ENCODE measurements around the gene MAP1B.

The MAP1B gene

DNA sequence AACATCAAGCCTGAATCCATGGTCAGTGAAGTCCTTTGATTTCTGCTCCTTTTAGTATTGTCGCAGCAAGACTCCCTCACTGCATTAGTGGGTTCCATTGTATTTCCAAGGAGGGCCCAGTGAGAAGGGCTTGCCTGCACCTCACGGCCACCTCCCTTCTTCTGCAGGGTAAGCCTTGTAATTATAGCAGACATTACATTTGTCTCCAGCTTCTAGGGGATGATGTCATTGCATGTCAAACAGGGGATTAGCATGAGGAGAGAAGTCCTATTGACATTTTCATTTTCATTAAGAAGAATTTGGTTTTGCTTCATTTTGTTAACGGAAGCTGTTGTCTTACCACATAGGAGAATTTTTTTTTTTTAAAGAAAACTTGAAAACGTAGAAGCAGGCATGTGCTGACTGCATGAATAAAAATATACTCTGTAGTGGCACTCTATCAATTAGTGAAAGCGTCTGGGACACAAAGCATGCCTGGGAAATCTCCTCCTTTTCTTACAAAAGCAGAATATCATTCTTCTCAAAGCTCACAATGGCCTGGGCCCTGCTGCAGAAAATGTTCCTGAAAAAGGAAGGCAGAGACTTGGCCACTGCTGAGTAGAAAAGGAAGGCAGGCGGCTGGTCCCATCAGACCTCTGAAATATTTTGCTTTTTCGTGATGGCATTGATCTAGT is 27.1 kb downstream of the MAP1B start:
- DNase-seq, result no peak

- DNase-seq, result no peak
These were observed 30.6 kb downstream of the MAP1B start for GRCh38 chr5:72137826-72138409.

DNA sequence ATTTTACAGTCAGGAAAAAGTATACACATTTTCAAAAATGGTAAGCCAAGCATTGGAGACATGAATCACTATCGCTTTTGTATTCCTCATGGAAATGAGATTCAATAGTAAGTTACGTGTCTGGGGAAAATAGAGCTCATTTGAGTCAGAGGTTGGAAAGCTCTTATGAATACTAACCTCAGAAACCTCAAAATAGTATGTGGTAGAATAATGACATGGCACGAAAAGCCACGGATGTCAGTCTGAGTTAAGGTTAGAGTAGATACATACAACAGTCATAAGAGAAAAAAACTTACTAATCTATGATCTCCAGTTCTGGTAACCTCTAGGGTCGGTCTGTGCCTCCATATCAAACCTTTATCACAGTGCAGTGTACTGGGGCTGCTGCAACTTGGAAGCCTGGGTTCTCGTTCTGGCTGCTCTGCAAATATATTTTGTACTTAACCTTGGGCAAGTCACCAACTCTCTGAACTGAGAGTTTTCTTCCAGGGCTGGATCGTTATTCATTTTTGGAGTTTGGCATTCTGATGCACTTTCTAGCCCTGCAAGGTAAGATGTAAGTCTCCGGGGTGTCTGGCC is 31.8 kb downstream of the MAP1B start:
- no peak for DNase-seq

- no peak for DNase-seq
These were observed 33.4 kb downstream of the MAP1B start for GRCh38 chr5:72140711-72141110.

GRCh38 chr5:72141440-72142355 is 34.4 kb downstream of the MAP1B start:
- DNase-seq, result no peak

GRCh38 chr5:72144762-72145161 is 37.5 kb downstream of the MAP1B start:
- DNase-seq, result no peak

DNA sequence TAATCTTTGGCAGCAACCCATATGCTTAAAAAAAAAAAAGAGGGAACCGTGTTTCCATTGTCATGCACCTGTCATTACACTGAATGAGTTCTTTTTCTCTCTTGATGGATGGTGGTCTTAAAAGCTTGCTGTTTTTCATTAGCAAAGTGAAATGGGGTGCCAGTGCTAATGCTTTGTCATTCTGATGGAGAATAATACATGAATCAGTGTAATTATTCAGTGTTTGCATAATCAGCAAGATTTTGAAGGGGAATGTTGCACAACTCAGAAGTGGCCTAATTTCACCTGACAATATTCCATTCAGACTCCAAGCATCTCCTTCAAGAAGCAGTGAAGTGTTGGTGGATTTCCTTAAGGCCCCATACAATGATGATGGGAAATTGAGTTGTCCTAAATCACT is 38.1 kb downstream of the MAP1B start:
- DNase-seq, result no peak

DNA sequence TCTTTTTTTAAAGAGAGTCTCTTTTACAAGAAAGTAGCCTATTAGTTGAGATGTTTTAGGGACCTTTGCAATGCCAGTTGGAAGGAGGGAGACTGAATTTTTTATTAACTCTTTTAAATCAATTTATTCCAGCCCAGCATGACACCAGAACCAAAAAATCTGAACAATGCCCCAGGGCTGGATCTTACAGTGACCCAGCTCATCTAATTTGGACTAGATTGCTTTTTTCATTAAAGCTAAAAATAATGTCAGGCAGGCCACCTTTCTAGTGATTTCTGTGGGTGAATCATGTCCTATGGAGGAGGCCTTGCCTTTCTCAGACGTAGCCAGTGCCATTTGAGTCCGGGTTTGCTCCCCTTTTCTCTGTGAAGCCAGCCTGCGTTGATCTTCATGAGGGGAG is 38.8 kb downstream of the MAP1B start:
- no peak for DNase-seq

GRCh38 chr5:72147569-72147968 is 40.3 kb downstream of the MAP1B start:
- no peak for DNase-seq

- no peak for DNase-seq
These were observed 42.5 kb downstream of the MAP1B start for GRCh38 chr5:72149742-72150141.

- DNase-seq, result no peak
These were observed 43.9 kb downstream of the MAP1B start for GRCh38 chr5:72151169-72151568.

DNA sequence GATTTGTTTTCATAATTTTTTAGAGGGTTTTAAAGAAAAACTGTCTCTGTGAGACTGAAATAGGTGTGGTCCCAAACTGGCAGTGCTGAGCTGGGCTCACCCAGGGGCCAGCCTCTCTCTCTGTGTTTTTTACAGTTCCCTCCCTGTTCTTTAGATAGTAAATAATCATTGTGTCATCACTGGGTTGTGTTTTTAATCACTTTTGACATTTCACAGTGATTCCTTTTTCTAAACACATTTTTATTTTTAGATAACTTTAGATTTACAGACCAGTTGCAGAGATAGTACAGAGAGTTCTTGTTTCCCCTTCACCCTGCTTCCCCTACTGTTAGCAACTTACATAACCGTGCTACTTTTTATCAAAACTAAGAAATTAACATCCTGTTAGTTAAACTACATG is 44.4 kb downstream of the MAP1B start:
- no peak for DNase-seq

GRCh38 chr5:72152545-72152944 is 45.3 kb downstream of the MAP1B start:
- DNase-seq, result no peak

GRCh38 chr5:72153551-72153950 is 46.3 kb downstream of the MAP1B start:
- DNase-seq, result no peak

GRCh38 chr5:72154076-72154756 is 46.9 kb downstream of the MAP1B start:
- DNase-seq, result no peak

- DNase-seq, result no peak
These were observed 49.8 kb downstream of the MAP1B start for GRCh38 chr5:72156946-72157624.

DNA sequence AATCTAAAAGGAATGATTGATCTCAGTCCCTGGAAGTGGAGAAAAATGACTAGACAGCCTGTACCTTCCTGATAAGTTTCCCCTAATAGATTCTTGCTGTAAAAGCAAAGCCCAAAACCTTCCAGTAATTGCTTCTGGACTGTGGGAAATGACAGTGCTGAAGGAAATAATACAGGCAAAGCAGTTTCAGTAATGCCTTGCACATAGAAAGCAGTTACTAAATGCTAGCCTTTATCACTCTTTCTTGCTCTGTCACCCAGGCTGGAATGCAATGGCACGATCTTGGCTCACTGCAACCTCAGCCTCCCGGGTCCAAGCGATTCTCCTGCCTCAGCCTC is 50.3 kb downstream of the MAP1B start:
- DNase-seq, result no peak

GRCh38 chr5:72159501-72159911 is 52.2 kb downstream of the MAP1B start:
- DNase-seq, result no peak

DNA sequence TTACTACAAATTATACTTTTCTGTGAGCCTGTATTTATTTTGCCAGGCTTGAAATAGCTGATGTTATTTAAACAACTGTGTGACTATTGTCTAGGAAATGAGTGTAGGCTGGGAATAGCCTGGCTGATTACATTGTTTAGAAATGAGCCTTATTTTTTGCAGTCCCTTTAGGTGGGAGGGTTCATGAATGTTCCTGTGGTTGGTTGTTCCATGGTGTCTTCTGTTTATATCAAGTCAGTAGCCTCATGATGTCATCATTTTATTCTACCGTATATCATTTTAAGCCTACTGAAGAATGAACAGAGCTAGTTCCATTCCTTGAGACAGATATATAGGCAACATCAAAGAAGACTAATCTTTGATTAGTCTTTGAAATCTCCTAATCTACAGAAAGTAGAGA is 53.1 kb downstream of the MAP1B start:
- DNase-seq, result no peak

- DNase-seq, result no peak
These were observed 53.7 kb downstream of the MAP1B start for GRCh38 chr5:72160959-72161358.

DNA sequence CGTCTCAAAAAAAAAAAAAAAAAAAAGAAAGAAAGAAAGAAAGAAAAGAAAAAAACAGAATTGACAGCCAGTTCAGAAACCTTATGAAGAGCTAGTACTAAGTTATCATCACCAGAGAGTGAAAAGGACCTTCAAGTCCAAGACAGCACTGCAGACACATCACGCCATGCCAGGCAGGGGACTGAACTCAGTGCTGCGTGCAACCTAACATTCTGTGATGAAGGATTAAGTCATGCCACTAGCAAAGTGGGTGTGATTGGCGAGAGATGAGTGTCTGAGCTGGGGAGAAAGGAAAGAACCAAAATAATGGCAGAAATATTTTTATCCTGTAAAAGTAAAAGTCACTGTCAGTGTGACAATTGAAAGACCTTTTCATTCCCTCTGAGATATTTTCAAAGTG is 54.7 kb downstream of the MAP1B start:
- DNase-seq, result no peak

GRCh38 chr5:72163349-72163983 is 56.2 kb downstream of the MAP1B start:
- DNase-seq, result no peak
